ENCODE data around the gene CLSTN3. TPM values are rescaled to one million over a fixed set of nuclear protein-coding genes. Genes with fewer than 3 reads are reported as not detected.

The CLSTN3 gene
- total RNA-seq, 1 donor from 2014 or later, result 19.9 TPM

GRCh38 chr12:7151532-7151931 lies 21.4 kb downstream of the CLSTN3 start:
- no peaks in the 10 kb centered on the region for H3K9me3 Mint-ChIP-seq (ENCODE audit: low read depth)
- no peaks in the 10 kb centered on the region for H3K27me3 Mint-ChIP-seq (ENCODE audit: low read depth)
- H3K36me3 Mint-ChIP-seq (ENCODE audit: low read depth), result peaks cover 27% of the 10 kb centered on the region
- DNase-seq (ENCODE audit: low spot score), result no peak
- TF ChIP-seq CTCF (IDR thresholded peaks at IDR 0.05), result no peak
- H3K27ac Mint-ChIP-seq (ENCODE audit: unreplicated experiment), result no peak overlapping the region
- no peak overlapping the region for H3K4me3 Mint-ChIP-seq (ENCODE audit: unreplicated experiment)
- H3K4me1 Mint-ChIP-seq (ENCODE audit: low read depth), result no peaks in the 10 kb centered on the region

DNA sequence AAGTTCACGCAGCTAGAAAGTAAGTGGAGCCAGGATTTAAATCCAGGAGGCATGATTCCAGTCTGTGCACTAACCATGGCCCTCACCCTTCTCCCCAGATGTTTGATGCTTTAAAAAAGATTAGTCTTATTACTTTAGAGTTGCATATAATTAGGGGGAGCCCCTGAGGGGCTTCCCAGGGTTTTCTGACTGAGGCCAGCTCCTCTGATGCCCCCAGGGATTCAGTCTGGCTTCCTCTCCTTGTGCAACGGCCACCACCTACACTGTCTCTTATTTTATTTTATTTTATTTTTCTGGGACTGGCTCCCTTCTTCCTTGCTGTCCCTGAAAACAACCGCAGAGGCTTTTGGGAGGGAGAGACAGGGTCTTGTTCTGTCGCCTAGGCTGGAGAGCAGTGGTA lies 22.6 kb downstream of the CLSTN3 start:
- Mint-ChIP-seq H3K27ac (ENCODE audit: unreplicated experiment) (no peak overlapping the region), H3K36me3 (ENCODE audit: low read depth) (peaks cover 27% of the 10 kb centered on the region), H3K27me3 (ENCODE audit: low read depth) (no peaks in the 10 kb centered on the region), H3K4me3 (ENCODE audit: unreplicated experiment) (no peak overlapping the region), H3K9me3 (ENCODE audit: low read depth) (no peaks in the 10 kb centered on the region), H3K4me1 (ENCODE audit: low read depth) (no peaks in the 10 kb centered on the region)
- no peak for DNase-seq (ENCODE audit: low spot score)
- no peak for TF ChIP-seq CTCF (IDR thresholded peaks at IDR 0.05)

- DNase-seq (ENCODE audit: low spot score), result no peak
- H3K27ac Mint-ChIP-seq (ENCODE audit: unreplicated experiment), result no peak overlapping the region
- H3K4me1 Mint-ChIP-seq (ENCODE audit: low read depth), result no peaks in the 10 kb centered on the region
- H3K9me3 Mint-ChIP-seq (ENCODE audit: low read depth), result no peaks in the 10 kb centered on the region
- H3K36me3 Mint-ChIP-seq (ENCODE audit: low read depth), result peaks cover 21% of the 10 kb centered on the region
- no peak for TF ChIP-seq CTCF (IDR thresholded peaks at IDR 0.05)
- no peak overlapping the region for H3K4me3 Mint-ChIP-seq (ENCODE audit: unreplicated experiment)
- no peaks in the 10 kb centered on the region for H3K27me3 Mint-ChIP-seq (ENCODE audit: low read depth)
Measured at GRCh38 chr12:7154042-7154441, 23.9 kb downstream of the CLSTN3 start.

GRCh38 chr12:7154901-7155470 lies 24.8 kb downstream of the CLSTN3 start:
- no peaks in the 10 kb centered on the region for H3K4me1 Mint-ChIP-seq (ENCODE audit: low read depth)
- no peak for DNase-seq (ENCODE audit: low spot score)
- no peaks in the 10 kb centered on the region for H3K9me3 Mint-ChIP-seq (ENCODE audit: low read depth)
- no peak for TF ChIP-seq CTCF (IDR thresholded peaks at IDR 0.05)
- H3K27ac Mint-ChIP-seq (ENCODE audit: unreplicated experiment), result no peak overlapping the region
- no peak overlapping the region for H3K4me3 Mint-ChIP-seq (ENCODE audit: unreplicated experiment)
- peaks cover 15% of the 10 kb centered on the region for H3K36me3 Mint-ChIP-seq (ENCODE audit: low read depth)
- no peaks in the 10 kb centered on the region for H3K27me3 Mint-ChIP-seq (ENCODE audit: low read depth)

GRCh38 chr12:7155471-7156034 lies 25.4 kb downstream of the CLSTN3 start:
- no peak for DNase-seq (ENCODE audit: low spot score)
- Mint-ChIP-seq H3K27me3 (ENCODE audit: low read depth) (no peaks in the 10 kb centered on the region), H3K4me1 (ENCODE audit: low read depth) (no peaks in the 10 kb centered on the region), H3K4me3 (ENCODE audit: unreplicated experiment) (no peak overlapping the region), H3K36me3 (ENCODE audit: low read depth) (peaks cover 11% of the 10 kb centered on the region), H3K27ac (ENCODE audit: unreplicated experiment) (no peak overlapping the region), H3K9me3 (ENCODE audit: low read depth) (no peaks in the 10 kb centered on the region)
- TF ChIP-seq CTCF (IDR thresholded peaks at IDR 0.05), result no peak
